CD4-positive, alpha-beta T cell treated with Interleukin-4 for 4 hours (primary cell): ENCODE measurements around the gene TRMU.
"Not testable (repeated sequence)": the region's sequence is repeated elsewhere in the genome, so short reads cannot be mapped to it uniquely, and the experiment has no call there.

ENCODE experiments used
- DNase-seq: peaks from one replicate; pipeline ENCODE4 v3.0.0-alpha.2; 2020

The TRMU gene

GRCh38 chr22:46300491-46300890 lies 35.0 kb upstream of the TRMU start:
- DNase-seq: no peak

DNA sequence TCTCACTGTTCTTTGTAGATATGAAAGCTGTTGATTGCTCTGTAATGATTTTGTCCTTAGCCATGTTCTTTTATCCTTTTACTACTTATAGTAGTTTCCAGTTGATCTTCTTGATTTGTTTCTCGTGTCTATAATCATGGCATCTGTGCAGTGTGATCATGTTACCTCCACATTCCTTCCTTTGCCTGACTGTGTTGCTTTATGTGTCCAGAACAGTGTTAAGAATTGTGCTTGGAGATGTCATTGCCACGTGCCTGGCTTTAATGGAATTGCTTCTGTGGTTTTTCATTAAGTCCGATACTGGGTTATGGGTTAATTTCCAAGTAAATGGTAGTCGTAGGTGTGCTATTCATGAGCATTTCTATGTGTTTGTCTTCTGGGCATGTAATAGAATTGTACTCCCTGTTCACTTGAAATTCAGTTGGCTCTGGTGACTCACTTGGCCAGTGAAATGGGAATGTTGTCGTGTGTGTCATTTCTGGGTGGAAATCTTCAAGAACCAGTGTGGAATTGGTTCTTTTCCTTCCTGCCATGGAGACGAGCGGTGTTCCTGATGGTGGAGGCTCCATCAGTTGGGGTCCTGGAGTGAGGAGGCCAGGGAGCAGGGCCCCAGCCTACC lies 32.1 kb upstream of the TRMU start:
- no peak for DNase-seq

DNA sequence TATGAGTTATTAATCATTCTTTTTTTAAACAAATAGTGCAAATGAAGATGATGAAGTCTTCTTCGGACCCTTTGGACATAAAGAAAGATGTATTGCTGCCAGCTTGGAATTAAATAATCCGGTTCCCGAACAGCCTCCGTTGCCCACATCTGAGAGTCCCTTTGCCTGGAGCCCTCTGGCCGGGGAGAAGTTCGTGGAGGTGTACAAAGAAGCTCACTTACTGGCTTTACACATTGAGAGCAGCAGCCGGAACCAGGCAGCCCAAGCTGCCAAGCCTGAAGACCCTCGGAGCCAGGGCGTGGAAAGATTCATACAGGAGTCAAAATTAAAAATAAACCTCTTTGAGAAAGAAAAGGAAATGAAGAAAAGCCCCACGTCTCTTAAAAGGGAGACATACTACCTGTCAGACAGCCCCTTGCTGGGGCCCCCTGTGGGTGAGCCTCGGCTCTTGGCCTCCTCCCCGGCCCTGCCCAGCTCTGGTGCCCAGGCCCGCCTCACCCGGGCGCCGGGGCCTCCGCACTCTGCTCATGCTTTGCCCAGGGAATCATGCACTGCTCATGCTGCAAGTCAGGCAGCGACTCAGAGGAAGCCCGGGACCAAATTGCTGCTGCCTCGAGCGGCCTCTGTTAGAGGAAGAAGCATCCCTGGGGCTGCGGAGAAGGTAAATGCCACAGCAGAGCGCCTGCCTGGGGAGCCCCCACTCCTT lies 27.1 kb upstream of the TRMU start:
- no peak for DNase-seq

DNA sequence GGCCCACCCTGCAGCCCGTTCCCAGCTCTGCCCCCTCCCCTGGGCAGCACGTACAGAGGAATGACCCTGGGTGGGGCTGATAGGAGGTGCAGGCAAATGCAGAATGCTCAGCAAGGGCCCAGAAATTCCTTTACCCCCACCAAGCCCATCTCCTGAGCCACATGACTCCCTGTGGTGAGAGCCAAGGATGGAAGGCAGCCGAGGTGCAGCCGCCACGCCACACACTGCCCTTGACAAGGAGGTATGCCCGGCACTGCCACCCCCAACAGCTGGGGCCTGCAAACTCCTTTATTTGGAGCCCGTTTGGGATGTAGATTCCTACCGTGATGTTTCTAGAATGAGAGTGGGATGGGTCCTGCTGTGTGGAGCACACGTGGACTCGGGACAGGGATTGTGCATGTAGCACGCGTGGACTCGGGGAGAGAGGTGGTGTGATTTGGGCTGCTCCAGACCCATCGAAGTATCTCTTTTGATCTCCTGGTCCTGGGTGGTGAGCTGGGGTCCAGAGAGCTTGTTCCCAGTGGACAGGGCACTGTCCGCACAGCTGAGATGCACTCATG lies 25.9 kb upstream of the TRMU start:
- no peak for DNase-seq

GRCh38 chr22:46312056-46312455 lies 23.5 kb upstream of the TRMU start:
- DNase-seq: no peak

DNA sequence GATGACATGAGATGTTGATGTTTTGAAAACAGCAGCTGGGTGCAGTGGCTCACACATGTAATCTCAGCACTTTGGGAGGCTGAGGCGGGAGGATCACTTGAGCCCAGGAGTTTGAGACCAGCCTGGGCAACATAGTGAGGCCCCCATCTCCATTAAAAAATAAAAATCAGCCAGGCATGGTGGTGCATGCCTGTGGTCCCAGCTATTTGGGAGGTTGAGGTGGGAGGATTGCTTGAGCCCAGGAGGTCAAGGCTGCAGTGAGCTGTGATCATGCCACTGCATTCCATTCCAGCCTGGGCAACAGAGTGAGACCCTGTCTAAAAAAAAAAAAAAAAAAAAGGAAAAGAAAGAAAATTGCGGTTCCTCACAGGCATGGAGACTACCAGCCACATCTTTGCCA lies 22.7 kb upstream of the TRMU start:
- DNase-seq: not testable (repeated sequence)

GRCh38 chr22:46315976-46316375 lies 19.5 kb upstream of the TRMU start:
- no peak for DNase-seq

- no peak for DNase-seq
Measured at GRCh38 chr22:46317646-46318045, 17.9 kb upstream of the TRMU start.

DNA sequence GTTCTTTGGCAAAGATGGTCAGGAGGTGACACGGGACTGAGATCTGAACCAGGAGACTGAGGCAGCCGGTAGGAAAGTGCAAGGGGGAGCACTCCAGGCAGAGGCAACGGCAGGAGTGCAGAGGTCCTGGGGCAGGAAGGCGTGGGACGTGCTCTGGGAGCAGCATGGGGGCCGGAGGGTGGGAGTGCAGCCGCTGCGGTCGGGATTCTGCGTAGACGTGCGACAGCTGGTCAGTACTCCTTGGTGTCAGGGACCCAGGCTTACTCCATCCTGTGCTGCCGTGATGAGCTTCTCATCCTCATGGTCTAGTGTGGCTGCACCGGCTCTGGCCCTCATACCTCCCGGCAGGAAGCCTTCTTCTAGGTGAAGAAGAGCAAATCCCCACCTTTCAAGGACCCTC lies 16.9 kb upstream of the TRMU start:
- DNase-seq: no peak

DNA sequence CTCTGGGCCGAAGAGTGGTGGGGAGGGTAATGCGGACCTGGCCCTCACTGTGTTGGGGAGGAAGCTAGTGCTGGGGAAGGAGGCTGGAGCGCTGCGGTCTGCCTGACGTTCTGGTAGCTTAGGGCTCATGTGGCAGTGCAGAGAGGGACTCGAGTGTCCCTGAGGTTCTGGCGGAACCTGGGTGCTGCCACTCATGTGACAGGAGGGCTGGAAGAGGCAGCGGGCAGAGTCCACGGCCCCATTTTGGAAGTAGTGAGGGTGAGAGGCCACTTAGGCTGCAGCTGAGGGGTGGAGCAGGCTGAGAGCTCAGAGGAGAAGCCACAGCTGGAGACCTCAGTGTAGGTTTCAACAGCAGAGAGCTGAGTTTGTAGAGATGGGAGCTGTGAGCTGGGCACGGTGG lies 16.2 kb upstream of the TRMU start:
- no peak for DNase-seq

DNA sequence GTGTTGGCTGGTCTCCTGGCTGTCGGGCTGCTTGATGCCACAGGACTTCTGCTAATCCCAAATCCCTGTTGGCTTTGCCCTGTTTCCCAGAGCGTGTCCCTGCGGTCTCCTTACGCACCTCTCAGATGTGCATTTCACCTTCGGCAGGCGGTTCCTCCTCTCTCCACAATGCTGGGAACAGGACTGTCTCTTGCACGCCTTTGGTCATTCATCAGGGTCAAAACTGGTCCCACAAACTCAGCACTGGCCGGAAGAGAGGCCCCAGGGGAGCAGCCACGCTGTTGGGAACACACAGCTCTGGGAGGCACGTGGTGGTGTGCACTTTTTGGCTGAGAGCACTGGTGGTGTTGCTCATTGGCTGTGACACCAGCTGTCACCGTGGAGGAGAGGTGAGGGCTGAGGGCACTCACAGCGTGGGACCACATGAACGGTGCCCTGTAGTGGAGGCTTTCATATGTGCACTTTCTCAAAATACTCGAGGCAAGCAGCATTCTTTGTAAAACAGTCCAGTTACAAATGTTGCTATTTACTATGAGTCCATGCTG lies 15.3 kb upstream of the TRMU start:
- DNase-seq: no peak

GRCh38 chr22:46320716-46321386 lies 14.7 kb upstream of the TRMU start:
- no peak for DNase-seq

DNA sequence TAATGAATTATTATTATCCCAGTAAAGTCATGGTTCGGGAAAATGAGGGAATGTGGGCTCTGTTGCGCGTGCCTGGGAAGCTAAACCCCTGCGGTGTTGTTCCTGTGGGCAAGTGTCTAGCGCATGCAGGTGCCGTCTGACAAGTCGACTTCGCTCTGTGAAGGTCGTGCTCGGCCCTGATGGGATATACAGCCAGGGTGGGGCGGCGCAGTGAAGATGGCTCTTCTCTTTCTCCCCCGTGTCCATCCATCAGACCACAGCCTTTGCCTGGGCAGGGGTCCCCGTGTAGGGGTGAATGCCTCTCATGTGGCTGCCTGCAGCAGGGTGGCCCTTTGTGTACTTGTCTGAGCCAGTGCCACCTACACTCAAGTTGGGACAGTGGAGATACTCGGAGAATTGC lies 12.8 kb upstream of the TRMU start:
- DNase-seq: no peak

DNA sequence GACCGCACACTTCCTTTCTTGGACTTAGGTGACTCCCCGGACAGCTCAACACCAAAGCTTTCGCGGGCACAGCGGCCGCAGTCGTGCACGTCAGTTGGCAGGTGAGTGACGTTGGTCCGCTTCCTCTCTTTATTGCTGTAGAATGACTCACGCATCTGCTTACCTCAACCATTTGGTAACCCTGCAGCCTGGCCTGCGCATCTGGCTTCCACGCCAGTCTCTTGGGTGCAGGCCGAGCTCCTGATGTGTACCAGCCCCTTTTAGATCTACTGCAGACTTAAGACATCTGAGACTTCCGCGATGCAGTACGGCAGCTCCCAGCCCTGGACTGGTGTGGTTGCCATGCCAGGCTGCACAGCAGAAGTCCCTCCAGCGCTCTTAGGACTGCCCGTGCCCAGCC lies 12.4 kb upstream of the TRMU start:
- no peak for DNase-seq

DNA sequence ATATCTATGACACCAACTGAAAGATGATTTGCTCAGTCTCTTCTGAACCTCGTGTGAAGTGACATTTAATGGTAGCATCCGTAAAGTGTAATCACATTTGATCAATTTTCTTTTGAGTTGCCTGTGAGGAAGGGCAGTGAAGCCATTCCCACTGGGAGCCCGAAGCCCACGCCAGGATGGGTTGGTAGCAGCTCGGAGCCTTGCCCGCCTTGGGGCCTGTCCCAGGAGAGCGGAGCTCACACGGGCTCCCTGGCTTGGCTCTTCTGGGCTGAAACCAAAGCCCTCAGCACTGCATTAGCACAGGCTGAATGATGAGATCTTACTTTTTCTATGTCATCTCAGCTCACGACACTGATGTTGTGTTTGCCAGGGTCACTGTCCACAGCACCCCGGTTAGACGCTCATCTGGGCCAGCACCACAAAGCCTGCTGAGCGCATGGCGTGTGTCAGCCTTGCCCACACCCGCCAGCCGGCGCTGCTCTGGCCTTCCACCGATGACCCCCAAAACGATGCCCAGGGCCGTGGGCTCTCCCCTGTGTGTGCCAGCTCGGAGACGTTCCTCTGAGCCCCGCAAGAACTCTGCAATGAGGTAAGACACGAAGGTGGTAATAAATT lies 9.3 kb upstream of the TRMU start:
- no peak for DNase-seq

DNA sequence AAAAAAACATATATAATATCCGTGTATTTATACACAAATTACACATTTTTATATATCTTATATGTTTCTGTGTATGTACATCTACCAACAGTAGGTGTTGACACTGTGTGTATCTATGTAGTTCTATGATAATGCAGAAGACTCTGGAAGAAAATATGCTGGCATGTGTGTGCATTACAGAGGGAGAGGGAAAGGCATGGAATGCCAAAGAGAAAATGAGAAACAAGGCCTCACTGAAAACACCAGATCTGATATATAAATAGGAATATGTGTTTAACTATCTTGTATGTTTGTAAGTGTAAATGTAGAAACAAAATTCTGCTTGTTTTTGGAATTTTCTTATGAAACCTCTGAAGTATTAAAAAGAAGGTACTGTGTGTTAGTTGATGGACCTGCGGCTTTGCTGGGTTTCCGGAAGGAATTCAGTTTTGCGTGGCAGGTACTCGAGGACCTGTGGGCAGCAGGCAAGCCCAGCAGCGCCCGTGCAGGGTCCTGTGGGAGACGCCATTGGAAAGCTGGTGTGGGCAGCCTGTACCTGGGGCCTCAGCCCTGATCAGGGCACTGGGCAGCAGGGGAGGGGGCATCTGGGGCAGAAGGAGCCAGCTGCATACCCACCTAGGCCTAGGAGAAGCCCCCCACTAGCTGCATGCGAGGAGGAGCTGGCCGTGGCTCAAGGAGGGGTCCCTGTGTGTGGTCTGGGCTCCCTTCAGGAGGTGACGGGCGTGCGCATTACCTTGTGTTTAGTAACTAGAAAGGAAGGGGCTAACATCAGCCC lies 7.6 kb upstream of the TRMU start:
- no peak for DNase-seq

DNA sequence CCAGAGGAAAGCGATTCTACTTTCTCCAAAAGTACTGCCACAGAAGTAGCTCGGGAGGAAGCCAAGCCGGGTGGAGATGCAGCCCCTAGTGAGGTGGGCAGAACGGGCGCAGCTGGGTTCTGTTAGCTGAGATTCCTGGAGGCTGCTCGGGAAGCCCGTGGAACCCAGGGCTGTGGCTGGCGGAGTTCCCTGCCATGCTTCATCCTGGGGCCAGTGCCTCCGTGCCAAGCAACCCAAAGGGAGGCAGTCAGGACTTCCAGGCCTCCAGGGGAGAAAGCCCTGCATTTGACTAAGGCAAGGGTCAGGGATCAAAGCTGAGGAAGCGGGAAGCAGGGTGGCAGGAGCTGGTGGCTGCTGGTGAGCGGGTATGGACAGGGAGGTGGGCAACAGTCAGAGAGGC lies 6.7 kb upstream of the TRMU start:
- no peak for DNase-seq

DNA sequence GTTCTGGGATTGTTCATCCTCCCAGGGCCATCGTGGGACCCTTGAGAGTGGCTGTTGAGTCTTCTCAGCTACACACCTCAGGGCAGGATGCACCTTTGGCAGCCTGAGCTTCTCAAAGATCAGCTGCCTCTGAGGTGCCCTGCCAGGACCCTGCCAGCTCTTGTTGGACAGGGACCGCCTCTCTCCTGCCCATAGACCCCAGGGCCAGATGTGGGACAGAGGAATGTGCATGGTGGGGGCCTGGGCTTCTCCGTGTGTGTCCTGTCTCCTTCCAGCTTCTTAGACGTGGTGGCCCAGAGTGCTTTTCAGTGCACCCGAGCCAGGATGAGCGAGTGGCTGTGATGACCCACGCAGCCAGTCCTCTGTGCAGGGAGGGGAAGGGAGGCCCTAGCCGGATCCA lies 5.9 kb upstream of the TRMU start:
- no peak for DNase-seq

DNA sequence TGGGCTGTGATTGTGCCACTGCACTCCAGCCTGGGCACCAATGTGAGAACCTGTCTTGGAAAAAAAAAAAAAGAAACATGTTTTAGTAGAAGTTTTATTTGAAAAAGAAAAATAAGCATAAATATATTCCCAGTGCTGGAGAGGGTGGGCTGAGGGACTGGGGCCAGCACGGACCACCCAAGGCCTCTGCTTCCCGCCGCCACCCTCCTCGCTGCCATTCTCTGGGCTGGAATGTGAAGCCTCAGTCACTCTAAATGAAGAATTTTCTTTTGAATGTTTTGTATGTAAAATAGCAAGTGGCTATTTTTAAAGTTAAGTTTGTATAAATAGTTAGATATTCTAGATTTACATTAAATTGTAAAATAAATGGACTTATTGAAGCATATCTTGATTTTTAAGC lies 5.1 kb upstream of the TRMU start:
- DNase-seq: no peak

- no peak for DNase-seq
Measured at GRCh38 chr22:46331496-46331895, 4.0 kb upstream of the TRMU start.

- DNase-seq: no peak
Measured at GRCh38 chr22:46336119-46337078, 885 bp downstream of the TRMU start.
